Common myeloid progenitor, CD34-positive (primary cell): ENCODE measurements around the gene TSPAN17.

Experiments used
- CTCF ChIA-PET: fragments of 350-600 bp; sonication (Branson Sonifier 250); formaldehyde crosslinking; loops from one replicate; lab custom pipeline; 2021; ENCODE audit warnings: antibody characterized with exemption; lab: Charles Lee
- POLR2A ChIA-PET: fragments of 350-600 bp; sonication (Branson Sonifier 250); formaldehyde crosslinking; loops from one replicate; lab custom pipeline; 2021; ENCODE audit warnings: antibody characterized with exemption; lab: Charles Lee
- DNase-seq, 3 donors: peaks; one replicate each; pipeline versions ENCODE4 v3.0.0 to v3.0.0-alpha.2; 2013
- H3K27ac ChIP-seq, 2 experiments: 1 replicate in 1 of 2; 2 replicates in 1 of 2; pipeline ENCODE4 v1.7.0; 2013; ENCODE audit warnings: inconsistent platforms in 2 of 2, low read length in 2 of 2, mild to moderate bottlenecking in 2 of 2, low read depth in 1 of 2, moderate library complexity in 1 of 2; ENCODE audit not compliant: severe bottlenecking in 2 of 2, insufficient read depth in 1 of 2, poor library complexity in 1 of 2
- H3K27me3 ChIP-seq, 5 experiments: replicated peaks in 2 of 5; 1 replicate in 3 of 5; 2 replicates in 2 of 5; pipeline versions ENCODE4 v1.6.1 to v1.7.0; 2013; ENCODE audit warnings: low read length in 4 of 5, mild to moderate bottlenecking in 2 of 5, moderate library complexity in 2 of 5, inconsistent platforms in 1 of 5; ENCODE audit not compliant: insufficient read depth in 5 of 5, control insufficient read depth in 4 of 5
- H3K36me3 ChIP-seq, 4 experiments: 1 replicate in 2 of 4; 2 replicates in 2 of 4; pipeline versions ENCODE4 v1.6.1 to v1.7.0; 2013; ENCODE audit warnings: low read length in 3 of 4, control low read depth in 1 of 4, mild to moderate bottlenecking in 1 of 4; ENCODE audit not compliant: control insufficient read depth in 4 of 4, insufficient read depth in 4 of 4
- H3K4me1 ChIP-seq, 4 experiments: 1 replicate in 3 of 4; 2 replicates in 1 of 4; pipeline versions ENCODE4 v1.6.1 to v1.7.1; 2013; ENCODE audit warnings: low read length in 3 of 4, mild to moderate bottlenecking in 3 of 4, control low read depth in 1 of 4, inconsistent platforms in 1 of 4, moderate library complexity in 1 of 4; ENCODE audit not compliant: control insufficient read depth in 4 of 4, insufficient read depth in 4 of 4; ENCODE audit errors: control extremely low read depth in 1 of 4
- H3K4me3 ChIP-seq, 7 experiments: 1 replicate in 4 of 7; 2 replicates in 3 of 7; pipeline versions ENCODE4 v1.5.1 to v1.7.0; 2013; ENCODE audit warnings: mild to moderate bottlenecking in 7 of 7, low read length in 6 of 7, moderate library complexity in 6 of 7, inconsistent platforms in 2 of 7, low read depth in 2 of 7, control low read depth in 1 of 7; ENCODE audit not compliant: insufficient read depth in 4 of 7, control insufficient read depth in 1 of 7; ENCODE audit errors: extremely low read depth in 1 of 7
- H3K9me3 ChIP-seq, 5 experiments: 1 replicate in 4 of 5; 2 replicates in 1 of 5; pipeline versions ENCODE4 v1.6.1 to v1.7.1; 2013; ENCODE audit warnings: low read length in 4 of 5, mild to moderate bottlenecking in 2 of 5, inconsistent platforms in 1 of 5, low read depth in 1 of 5, moderate library complexity in 1 of 5; ENCODE audit not compliant: control insufficient read depth in 4 of 5, insufficient read depth in 2 of 5; ENCODE audit errors: control extremely low read depth in 1 of 5
- WGBS: methylation state at CpG from one replicate; pipeline ENCODE4 v1.1.5; 2013; ENCODE audit not compliant: insufficient coverage; 5-methylcytosine and 5-hydroxymethylcytosine counted together

TSPAN17 gene

GRCh38 chr5:176608142-176608705 is 39.1 kb upstream of the TSPAN17 start:
- Histone ChIP-seq H3K27me3 (peaks cover 0 to 51% (median 19%) of the 10 kb centered on the region in 5 experiments), H3K9me3 (no peaks in the 10 kb centered on the region), H3K4me1 (peaks cover 0 to 10% (median 5%) of the 10 kb centered on the region in 4 experiments), H3K4me3 (no peak overlapping the region), H3K27ac (no peak overlapping the region), H3K36me3 (no peaks in the 10 kb centered on the region)
- 100% methylated on average over 3 of the region's 4 CpGs for WGBS
- no peak for DNase-seq
- ChIA-PET CTCF (interaction anchor here (1.0 to 2.0 kb wide), 4 partner anchors 9 to 15 kb away, joined by 3 to 8 read pairs (median 6); no protein-coding TSS in a partner anchor), POLR2A (interaction anchor here (0.6 kb wide), 1 partner anchor 1128 kb away, joined by 3 read pairs; no protein-coding TSS in a partner anchor)

- Histone ChIP-seq H3K27me3 (peaks cover 0 to 55% (median 20%) of the 10 kb centered on the region in 5 experiments), H3K9me3 (no peaks in the 10 kb centered on the region), H3K36me3 (no peaks in the 10 kb centered on the region), H3K27ac (no peak overlapping the region), H3K4me1 (peaks cover 0 to 10% (median 5%) of the 10 kb centered on the region in 4 experiments), H3K4me3 (peak overlapping the region in 4 of 7 experiments; percentile 32 to 59 (median 36))
- ChIA-PET CTCF (interaction anchor here (1.0 to 1.5 kb wide), 4 partner anchors 9 to 14 kb away, joined by 3 to 8 read pairs (median 4); no protein-coding TSS in a partner anchor), POLR2A (interaction anchor here (0.6 kb wide), 1 partner anchor 1129 kb away, joined by 3 read pairs; no protein-coding TSS in a partner anchor)
- 33% methylated on average over 31 of the region's 46 CpGs for WGBS
- no peak for DNase-seq
These were observed 38.2 kb upstream of the TSPAN17 start for GRCh38 chr5:176608937-176609723.

- peak within 1 kb of the TSS; percentile 19 to 63 (median 33) for H3K4me3 ChIP-seq
- peaks cover 0 to 53% (median 23%) of the 10 kb centered on the region in 5 experiments for H3K27me3 ChIP-seq
- CTCF ChIA-PET: interaction anchor here (1.4 kb wide), 1 partner anchor 9 kb away, joined by 3 read pairs; no protein-coding TSS in a partner anchor
- WGBS: under 1% methylated on average over 77 of the region's 101 CpGs
- no peak within 1 kb of the TSS for H3K27ac ChIP-seq
- POLR2A ChIA-PET: no interaction called here
- H3K4me1 ChIP-seq: peaks cover 0 to 10% (median 5%) of the 10 kb centered on the region in 4 experiments
- H3K36me3 ChIP-seq: no peaks in the 10 kb centered on the region
- no peaks in the 10 kb centered on the region for H3K9me3 ChIP-seq
- peak; percentile 29 to 71 (median 67) for DNase-seq
These were observed 37.4 kb upstream of the TSPAN17 start, which contains the start of gene GPRIN1 for GRCh38 chr5:176609724-176610434. Gene GPRIN1 (minus strand): TSS chr5:176610156. CDS start chr5:176599834, 10,322 bp downstream.

GRCh38 chr5:176610435-176610773 is 36.9 kb upstream of the TSPAN17 start:
- no peaks in the 10 kb centered on the region for H3K36me3 ChIP-seq
- WGBS: 5% methylated on average over 4 of the region's 31 CpGs
- ChIA-PET CTCF (interaction anchor here (1.4 kb wide), 1 partner anchor 8 kb away, joined by 3 read pairs; no protein-coding TSS in a partner anchor), POLR2A (no interaction called here)
- H3K27ac ChIP-seq: no peak overlapping the region
- H3K27me3 ChIP-seq: peaks cover 0 to 58% (median 23%) of the 10 kb centered on the region in 5 experiments
- peaks cover 0 to 10% (median 5%) of the 10 kb centered on the region in 4 experiments for H3K4me1 ChIP-seq
- no peak for DNase-seq
- peak overlapping the region in 5 of 7 experiments; percentile 25 to 63 (median 59) for H3K4me3 ChIP-seq
- H3K9me3 ChIP-seq: no peaks in the 10 kb centered on the region

GRCh38 chr5:176611435-176611834 is 35.8 kb upstream of the TSPAN17 start:
- H3K9me3 ChIP-seq: no peaks in the 10 kb centered on the region
- H3K36me3 ChIP-seq: no peaks in the 10 kb centered on the region
- H3K4me1 ChIP-seq: peaks cover 0 to 10% (median 5%) of the 10 kb centered on the region in 4 experiments
- no peak overlapping the region for H3K4me3 ChIP-seq
- ChIA-PET CTCF (interaction anchor here (0.6 to 1.2 kb wide), 5 partner anchors 15 to 148 kb away, joined by 3 to 4 read pairs (median 3); partner anchors contain the start of genes EIF4E1B and SNCB), POLR2A (no interaction called here)
- peak; percentile 78 to 92 (median 91) for DNase-seq
- WGBS: 17% methylated on average over 6 of the region's 10 CpGs
- H3K27me3 ChIP-seq: peaks cover 0 to 67% (median 27%) of the 10 kb centered on the region in 5 experiments
- no peak overlapping the region for H3K27ac ChIP-seq

GRCh38 chr5:176612008-176612407 is 35.3 kb upstream of the TSPAN17 start:
- no peak overlapping the region for H3K27ac ChIP-seq

More at GRCh38 chr5:176612008-176612407, 35.3 kb upstream of the TSPAN17 start:
- Histone ChIP-seq H3K27me3 (peaks cover 0 to 71% (median 31%) of the 10 kb centered on the region in 5 experiments), H3K36me3 (no peaks in the 10 kb centered on the region), H3K9me3 (no peaks in the 10 kb centered on the region), H3K4me3 (no peak overlapping the region), H3K4me1 (peaks cover 0 to 10% (median 5%) of the 10 kb centered on the region in 4 experiments)
- 93% methylated on average over 6 of the region's 6 CpGs for WGBS
- ChIA-PET POLR2A (no interaction called here), CTCF (interaction anchor here (0.6 to 1.2 kb wide), 5 partner anchors 15 to 149 kb away, joined by 3 to 4 read pairs (median 3); partner anchors contain the start of genes EIF4E1B and SNCB)
- no peak for DNase-seq
